IPS-15b (cell line): ENCODE measurements around the gene MTRF1.
"Not testable (repeated sequence)": the region's sequence is repeated elsewhere in the genome, so short reads cannot be mapped to it uniquely, and the experiment has no call there.

Experiments used
- H3K27me3 ChIP-seq: one replicate; pipeline ENCODE4 v1.6.1; 2013; ENCODE audit warnings: low read length; ENCODE audit not compliant: control insufficient read depth, insufficient read depth
- H3K36me3 ChIP-seq: one replicate; pipeline ENCODE4 v1.6.1; 2013; ENCODE audit warnings: low read length; ENCODE audit not compliant: control insufficient read depth, insufficient read depth
- H3K4me1 ChIP-seq: one replicate; pipeline ENCODE4 v1.6.1; 2013; ENCODE audit warnings: mild to moderate bottlenecking, low read length; ENCODE audit not compliant: control insufficient read depth, insufficient read depth
- H3K4me3 ChIP-seq: one replicate; pipeline ENCODE4 v1.5.1; 2013; ENCODE audit warnings: low read depth, low read length
- H3K9ac ChIP-seq: one replicate; pipeline ENCODE4 v1.6.1; 2013; ENCODE audit warnings: low read depth, mild to moderate bottlenecking, low read length
- H3K9me3 ChIP-seq: one replicate; pipeline ENCODE4 v1.6.1; 2013; ENCODE audit warnings: mild to moderate bottlenecking, low read length; ENCODE audit not compliant: control insufficient read depth, insufficient read depth

MTRF1 gene

GRCh38 chr13:41188584-41188983, 74.8 kb downstream of the MTRF1 start:
- Histone ChIP-seq H3K4me1 (peaks cover 6% of the 10 kb centered on the region), H3K36me3 (no peaks in the 10 kb centered on the region), H3K4me3 (no peak overlapping the region), H3K9ac (no peak overlapping the region), H3K27me3 (no peaks in the 10 kb centered on the region), H3K9me3 (no peaks in the 10 kb centered on the region)

GRCh38 chr13:41186481-41186880, 76.9 kb downstream of the MTRF1 start:
- H3K36me3 ChIP-seq: no peaks in the 10 kb centered on the region
- H3K4me1 ChIP-seq: no peaks in the 10 kb centered on the region

GRCh38 chr13:41182231-41182630, 81.1 kb downstream of the MTRF1 start:
- Histone ChIP-seq H3K36me3 (no peaks in the 10 kb centered on the region), H3K9ac (no peak overlapping the region)

More at GRCh38 chr13:41186481-41186880, 76.9 kb downstream of the MTRF1 start:
- no peak overlapping the region for H3K4me3 ChIP-seq
- H3K9me3 ChIP-seq: no peaks in the 10 kb centered on the region
- no peak overlapping the region for H3K9ac ChIP-seq
- no peaks in the 10 kb centered on the region for H3K27me3 ChIP-seq

GRCh38 chr13:41179593-41180250, 83.7 kb downstream of the MTRF1 start:
- Histone ChIP-seq H3K4me1 (no peaks in the 10 kb centered on the region), H3K9ac (no peak overlapping the region), H3K9me3 (peaks cover 4% of the 10 kb centered on the region), H3K36me3 (no peaks in the 10 kb centered on the region), H3K27me3 (no peaks in the 10 kb centered on the region), H3K4me3 (no peak overlapping the region)

More at GRCh38 chr13:41182231-41182630, 81.1 kb downstream of the MTRF1 start:
- no peaks in the 10 kb centered on the region for H3K27me3 ChIP-seq
- H3K9me3 ChIP-seq: no peaks in the 10 kb centered on the region
- no peak overlapping the region for H3K4me3 ChIP-seq
- no peaks in the 10 kb centered on the region for H3K4me1 ChIP-seq

- Histone ChIP-seq H3K9ac (no peak overlapping the region), H3K4me1 (no peaks in the 10 kb centered on the region), H3K36me3 (no peaks in the 10 kb centered on the region), H3K27me3 (no peaks in the 10 kb centered on the region), H3K4me3 (no peak overlapping the region), H3K9me3 (peaks cover 4% of the 10 kb centered on the region)
Observed at GRCh38 chr13:41178040-41178439, 85.3 kb downstream of the MTRF1 start.

GRCh38 chr13:41177616-41178015, 85.8 kb downstream of the MTRF1 start:
- no peak overlapping the region for H3K4me3 ChIP-seq
- H3K9ac ChIP-seq: no peak overlapping the region

GRCh38 chr13:41175576-41175975, 87.8 kb downstream of the MTRF1 start:
- H3K9ac ChIP-seq, H3K9me3 ChIP-seq, H3K27me3 ChIP-seq, H3K4me1 ChIP-seq, H3K4me3 ChIP-seq, H3K36me3 ChIP-seq: not testable (repeated sequence)

More at GRCh38 chr13:41177616-41178015, 85.8 kb downstream of the MTRF1 start:
- H3K9me3 ChIP-seq: peaks cover 4% of the 10 kb centered on the region
- no peaks in the 10 kb centered on the region for H3K36me3 ChIP-seq
- H3K4me1 ChIP-seq: no peaks in the 10 kb centered on the region
- H3K27me3 ChIP-seq: no peaks in the 10 kb centered on the region
